ENCODE measurements around the gene TFE3. TPM values are rescaled to one million over a fixed set of nuclear protein-coding genes. Genes with fewer than 3 reads are reported as not detected.

The TFE3 gene
- polyA plus RNA-seq, 3 donors, result 12.8 to 41.2 (median 22.0) TPM

DNA sequence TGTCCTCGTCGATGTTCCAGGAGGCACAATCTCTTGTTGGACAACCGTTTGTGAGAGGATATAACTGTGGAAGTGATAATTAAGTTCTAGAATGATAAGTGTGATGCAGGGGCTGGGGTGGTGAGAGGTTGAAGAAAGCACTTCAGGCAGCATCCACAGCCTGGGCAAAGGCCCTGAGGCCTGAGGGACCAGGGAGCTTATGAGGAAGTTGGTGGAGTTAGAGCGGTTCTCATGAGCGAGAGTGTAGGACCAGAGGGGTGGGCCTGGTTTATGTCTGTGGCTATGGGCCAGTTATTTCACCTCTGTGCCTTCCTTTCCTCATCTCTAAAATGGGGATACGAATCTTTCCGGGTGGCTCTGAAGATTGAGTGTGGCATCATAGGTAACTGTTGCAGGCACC lies 18.3 kb upstream of the TFE3 start:
- Mint-ChIP-seq H3K27ac (peak overlapping the region in 1 of 7 donors; percentile 9), H3K4me1 (no peaks in the 10 kb centered on the region), H3K9me3 (peaks cover 0 to 3% (median 0%) of the 10 kb centered on the region in 7 donors), H3K4me3 (no peak overlapping the region), H3K36me3 (no peaks in the 10 kb centered on the region), H3K27me3 (ENCODE audit: low read depth in 3 of 3) (peaks cover 0 to 2% (median 0%) of the 10 kb centered on the region in 3 donors)
- Histone ChIP-seq H3K27ac (ENCODE audit: low read depth in 1 of 2, low read length in 2 of 2) (no peak overlapping the region), H3K79me2 (ENCODE audit: insufficient read depth, low read length) (no peaks in the 10 kb centered on the region), H4K20me1 (ENCODE audit: insufficient read depth, low read length) (no peaks in the 10 kb centered on the region), H3K4me3 (replicated peaks in 1 of 3; ENCODE audit: low read depth in 2 of 3, low read length in 3 of 3) (no peak overlapping the region), H3K36me3 (replicated peaks in 1 of 2; ENCODE audit: control insufficient read depth in 1 of 2, insufficient read depth in 2 of 2, low read length in 2 of 2) (no peaks in the 10 kb centered on the region), H3K27me3 (ENCODE audit: control insufficient read depth in 2 of 2, insufficient read depth in 2 of 2, low read length in 2 of 2) (no peaks in the 10 kb centered on the region), H3K9ac (ENCODE audit: insufficient read depth, low read length, poor library complexity, severe bottlenecking) (no peak overlapping the region), H2AFZ (ENCODE audit: insufficient read depth, low read depth, low read length, poor library complexity, severe bottlenecking) (no peak overlapping the region), H3K4me1 (ENCODE audit: control insufficient read depth in 1 of 2, insufficient read depth in 2 of 2, low read length in 2 of 2) (peaks cover 0 to 5% of the 10 kb centered on the region in 2 donors), H3K4me2 (replicated peaks; ENCODE audit: extremely low read depth, low read length, poor library complexity, severe bottlenecking) (no peak overlapping the region), H3K9me3 (replicated peaks in 1 of 2; ENCODE audit: control insufficient read depth in 1 of 2, insufficient read depth in 1 of 2, low read length in 2 of 2) (no peaks in the 10 kb centered on the region)
- TF ChIP-seq, protein P1, sequence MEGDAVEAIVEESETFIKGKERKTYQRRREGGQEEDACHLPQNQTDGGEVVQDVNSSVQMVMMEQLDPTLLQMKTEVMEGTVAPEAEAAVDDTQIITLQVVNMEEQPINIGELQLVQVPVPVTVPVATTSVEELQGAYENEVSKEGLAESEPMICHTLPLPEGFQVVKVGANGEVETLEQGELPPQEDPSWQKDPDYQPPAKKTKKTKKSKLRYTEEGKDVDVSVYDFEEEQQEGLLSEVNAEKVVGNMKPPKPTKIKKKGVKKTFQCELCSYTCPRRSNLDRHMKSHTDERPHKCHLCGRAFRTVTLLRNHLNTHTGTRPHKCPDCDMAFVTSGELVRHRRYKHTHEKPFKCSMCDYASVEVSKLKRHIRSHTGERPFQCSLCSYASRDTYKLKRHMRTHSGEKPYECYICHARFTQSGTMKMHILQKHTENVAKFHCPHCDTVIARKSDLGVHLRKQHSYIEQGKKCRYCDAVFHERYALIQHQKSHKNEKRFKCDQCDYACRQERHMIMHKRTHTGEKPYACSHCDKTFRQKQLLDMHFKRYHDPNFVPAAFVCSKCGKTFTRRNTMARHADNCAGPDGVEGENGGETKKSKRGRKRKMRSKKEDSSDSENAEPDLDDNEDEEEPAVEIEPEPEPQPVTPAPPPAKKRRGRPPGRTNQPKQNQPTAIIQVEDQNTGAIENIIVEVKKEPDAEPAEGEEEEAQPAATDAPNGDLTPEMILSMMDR (IDR thresholded peaks at IDR 0.05), result no peak
- intact Hi-C loops (cut with micrococcal nuclease), result no loop called here
- WGBS (ENCODE audit: insufficient coverage), result 78% methylated on average over 3 of the region's 7 CpGs
- DNase-seq, result no peak

DNA sequence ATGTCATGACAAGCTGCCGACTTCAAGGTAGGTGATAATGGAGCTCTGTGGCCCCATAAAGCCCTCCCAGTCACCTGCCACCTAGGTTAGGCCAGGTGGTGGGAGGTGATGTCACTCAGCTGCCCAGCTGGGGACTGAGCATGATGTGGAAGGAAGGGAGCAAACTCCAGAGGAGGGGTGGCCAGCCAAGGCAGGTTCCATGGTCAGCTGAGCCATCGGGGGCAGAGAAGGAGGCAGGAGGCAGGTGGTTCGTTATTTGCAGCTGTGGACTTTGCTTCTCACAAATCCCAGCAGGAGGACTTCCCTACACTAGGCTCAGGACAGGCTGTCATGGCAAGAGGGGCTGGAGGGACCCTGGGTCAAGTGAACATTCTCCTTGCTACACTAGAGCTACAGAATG lies 17.8 kb upstream of the TFE3 start:
- Mint-ChIP-seq H3K27me3 (ENCODE audit: low read depth in 3 of 3) (peaks cover 0 to 2% (median 0%) of the 10 kb centered on the region in 3 donors), H3K27ac (peak overlapping the region in 1 of 7 donors; percentile 84), H3K4me1 (no peaks in the 10 kb centered on the region), H3K36me3 (no peaks in the 10 kb centered on the region), H3K4me3 (no peak overlapping the region), H3K9me3 (peaks cover 0 to 3% (median 0%) of the 10 kb centered on the region in 7 donors)
- no peaks in the 10 kb centered on the region for H3K27me3 ChIP-seq (ENCODE audit: control insufficient read depth in 2 of 2, insufficient read depth in 2 of 2, low read length in 2 of 2)
- H3K79me2 ChIP-seq (ENCODE audit: insufficient read depth, low read length), result no peaks in the 10 kb centered on the region
- H3K4me1 ChIP-seq (ENCODE audit: control insufficient read depth in 1 of 2, insufficient read depth in 2 of 2, low read length in 2 of 2), result peaks cover 0 to 5% of the 10 kb centered on the region in 2 donors
- H3K4me3 ChIP-seq (replicated peaks in 1 of 3; ENCODE audit: low read depth in 2 of 3, low read length in 3 of 3), result no peak overlapping the region
- no peak overlapping the region for H3K4me2 ChIP-seq (replicated peaks; ENCODE audit: extremely low read depth, low read length, poor library complexity, severe bottlenecking)
- DNase-seq, result no peak
- H3K36me3 ChIP-seq (replicated peaks in 1 of 2; ENCODE audit: control insufficient read depth in 1 of 2, insufficient read depth in 2 of 2, low read length in 2 of 2), result no peaks in the 10 kb centered on the region
- intact Hi-C loops (cut with micrococcal nuclease), result no loop called here
- no CpG with 5 or more reads among the region's 3 CpGs for WGBS (ENCODE audit: insufficient coverage)
- TF ChIP-seq, protein P1 (IDR thresholded peaks at IDR 0.05), result no peak
- no peak overlapping the region for H2AFZ ChIP-seq (ENCODE audit: insufficient read depth, low read depth, low read length, poor library complexity, severe bottlenecking)
- no peak overlapping the region for H3K27ac ChIP-seq (ENCODE audit: low read depth in 1 of 2, low read length in 2 of 2)
- no peak overlapping the region for H3K9ac ChIP-seq (ENCODE audit: insufficient read depth, low read length, poor library complexity, severe bottlenecking)
- H4K20me1 ChIP-seq (ENCODE audit: insufficient read depth, low read length), result no peaks in the 10 kb centered on the region
- no peaks in the 10 kb centered on the region for H3K9me3 ChIP-seq (replicated peaks in 1 of 2; ENCODE audit: control insufficient read depth in 1 of 2, insufficient read depth in 1 of 2, low read length in 2 of 2)
